ENCODE results near the gene MPRIP.

The MPRIP gene

DNA sequence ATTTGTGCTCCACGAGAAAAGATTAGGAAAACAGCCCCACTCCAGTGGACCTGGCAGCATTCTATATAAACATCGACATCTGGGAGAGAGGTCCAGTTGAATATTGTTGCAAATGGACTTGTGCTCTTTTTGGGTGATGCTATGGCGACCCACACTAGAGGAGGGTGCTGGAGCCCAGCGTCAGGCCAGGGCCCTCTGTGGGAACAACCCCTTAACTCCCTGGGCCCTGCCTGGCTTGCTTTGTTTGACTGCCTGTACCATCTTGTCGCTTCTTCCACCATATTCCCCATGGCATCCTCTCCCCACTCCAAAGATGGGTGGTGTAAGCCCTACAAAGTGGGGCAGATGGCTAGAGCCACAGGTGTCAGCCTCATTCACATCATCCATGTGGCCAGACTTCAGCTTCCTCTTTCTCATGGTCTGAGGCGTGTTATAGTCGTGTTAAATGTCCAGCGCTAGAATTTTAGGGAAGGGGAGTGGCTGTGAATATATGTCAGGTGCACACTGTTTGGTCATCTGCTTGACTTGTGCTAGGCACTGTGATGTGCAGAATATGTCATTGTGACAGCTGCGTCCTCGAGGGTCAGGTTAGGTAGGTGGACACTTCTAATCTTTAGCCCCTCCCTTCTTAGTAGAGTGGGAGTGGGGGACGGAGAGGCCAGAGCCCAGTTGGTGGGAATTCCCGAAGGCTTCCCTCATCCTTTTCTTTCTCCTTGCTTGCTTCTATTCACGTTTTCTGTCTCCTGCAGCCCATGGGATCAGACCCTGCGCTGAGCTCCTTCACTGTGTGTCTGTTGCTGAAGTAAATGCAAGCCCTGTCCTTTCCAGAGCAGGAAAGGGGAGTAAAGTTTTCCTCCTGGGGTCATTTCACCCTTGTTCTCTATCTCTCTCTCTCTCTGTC lies 49.8 kb downstream of the MPRIP start:
- Histone ChIP-seq H3K4me3 (ENCODE audit: low read depth, low read length) (no peak overlapping the region), H3K4me1 (ENCODE audit: control insufficient read depth, insufficient read depth, low read length) (peaks cover 5% of the 10 kb centered on the region; the same call in 1 of the 2 replicates), H3K27ac (ENCODE audit: extremely low read depth, low read depth, low read length) (no peak overlapping the region), H3K36me3 (ENCODE audit: control insufficient read depth in 2 of 2, insufficient read depth in 1 of 2, low read length in 2 of 2) (peaks cover 0 to 45% of the 10 kb centered on the region in 2 experiments; a peak in 2 of 3 replicates), H3K9me3 (ENCODE audit: control insufficient read depth, insufficient read depth, low read depth, low read length) (no peaks in the 10 kb centered on the region)
- CTCF ChIA-PET = no interaction called here
- TF ChIP-seq MZF1 (tag by site-specific recombination; IDR thresholded peaks at IDR 0.05; ENCODE audit: borderline replicate concordance) (no peak), SCRT2 (tag by site-specific recombination; IDR thresholded peaks at IDR 0.05) (peak; percentile 79), SCRT1 (tag by site-specific recombination; IDR thresholded peaks at IDR 0.05; ENCODE audit: borderline replicate concordance) (0 out of 2 replicates have a peak, but pooled peaks have one; percentile 60)
- POLR2A ChIA-PET = no interaction called here

DNA sequence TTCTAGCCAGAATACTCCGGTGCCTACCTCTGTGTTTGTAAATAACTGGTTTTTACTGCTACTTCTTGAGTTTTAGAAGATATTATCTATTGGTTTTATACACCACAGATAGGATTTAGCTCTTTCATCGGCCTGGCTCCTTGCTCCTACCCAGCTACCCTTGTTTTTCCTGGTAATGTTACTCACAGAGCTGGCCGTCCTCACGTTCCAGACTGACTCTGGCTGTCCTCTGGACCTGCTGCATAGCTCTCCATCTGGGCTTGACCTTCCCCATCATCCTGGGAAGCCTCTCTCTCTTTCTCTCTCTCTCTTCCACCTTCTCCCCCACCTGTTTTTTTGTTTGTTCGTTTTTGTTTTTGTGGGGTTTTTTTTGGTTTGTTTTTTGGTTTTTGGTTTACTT lies 51.5 kb downstream of the MPRIP start:
- Histone ChIP-seq H3K4me1 (ENCODE audit: control insufficient read depth, insufficient read depth, low read length) (0 out of 2 replicates have a peak, but pooled peaks cover 4% of the 10 kb centered on the region), H3K27ac (ENCODE audit: extremely low read depth, low read depth, low read length) (no peak overlapping the region), H3K4me3 (ENCODE audit: low read depth, low read length) (no peak overlapping the region), H3K9me3 (ENCODE audit: control insufficient read depth, insufficient read depth, low read depth, low read length) (no peaks in the 10 kb centered on the region), H3K36me3 (ENCODE audit: control insufficient read depth in 2 of 2, insufficient read depth in 1 of 2, low read length in 2 of 2) (peaks cover 0 to 42% of the 10 kb centered on the region in 2 experiments; a peak in 2 of 3 replicates)
- TF ChIP-seq, protein P1, sequence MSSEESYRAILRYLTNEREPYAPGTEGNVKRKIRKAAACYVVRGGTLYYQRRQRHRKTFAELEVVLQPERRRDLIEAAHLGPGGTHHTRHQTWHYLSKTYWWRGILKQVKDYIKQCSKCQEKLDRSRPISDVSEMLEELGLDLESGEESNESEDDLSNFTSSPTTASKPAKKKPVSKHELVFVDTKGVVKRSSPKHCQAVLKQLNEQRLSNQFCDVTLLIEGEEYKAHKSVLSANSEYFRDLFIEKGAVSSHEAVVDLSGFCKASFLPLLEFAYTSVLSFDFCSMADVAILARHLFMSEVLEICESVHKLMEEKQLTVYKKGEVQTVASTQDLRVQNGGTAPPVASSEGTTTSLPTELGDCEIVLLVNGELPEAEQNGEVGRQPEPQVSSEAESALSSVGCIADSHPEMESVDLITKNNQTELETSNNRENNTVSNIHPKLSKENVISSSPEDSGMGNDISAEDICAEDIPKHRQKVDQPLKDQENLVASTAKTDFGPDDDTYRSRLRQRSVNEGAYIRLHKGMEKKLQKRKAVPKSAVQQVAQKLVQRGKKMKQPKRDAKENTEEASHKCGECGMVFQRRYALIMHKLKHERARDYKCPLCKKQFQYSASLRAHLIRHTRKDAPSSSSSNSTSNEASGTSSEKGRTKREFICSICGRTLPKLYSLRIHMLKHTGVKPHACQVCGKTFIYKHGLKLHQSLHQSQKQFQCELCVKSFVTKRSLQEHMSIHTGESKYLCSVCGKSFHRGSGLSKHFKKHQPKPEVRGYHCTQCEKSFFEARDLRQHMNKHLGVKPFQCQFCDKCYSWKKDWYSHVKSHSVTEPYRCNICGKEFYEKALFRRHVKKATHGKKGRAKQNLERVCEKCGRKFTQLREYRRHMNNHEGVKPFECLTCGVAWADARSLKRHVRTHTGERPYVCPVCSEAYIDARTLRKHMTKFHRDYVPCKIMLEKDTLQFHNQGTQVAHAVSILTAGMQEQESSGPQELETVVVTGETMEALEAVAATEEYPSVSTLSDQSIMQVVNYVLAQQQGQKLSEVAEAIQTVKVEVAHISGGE (tag by site-specific recombination; conservative IDR thresholded peaks at IDR 0.05; ENCODE audit: low read depth) = no peak
- TF ChIP-seq OVOL3 (tag by site-specific recombination; IDR thresholded peaks at IDR 0.05) (no peak), ZNF670 (tag by site-specific recombination; IDR thresholded peaks at IDR 0.05; ENCODE audit: low read depth) (no peak), ZNF785 (tag by site-specific recombination; IDR thresholded peaks at IDR 0.05) (no peak), ZNF560 (tag by site-specific recombination; IDR thresholded peaks at IDR 0.05; ENCODE audit: borderline replicate concordance) (no peak), TRIM28 (IDR thresholded peaks at IDR 0.05; ENCODE audit: borderline replicate concordance, low read length) (no peak), ZNF114 (tag by site-specific recombination; IDR thresholded peaks at IDR 0.05) (no peak), ZNF354C (tag by site-specific recombination; IDR thresholded peaks at IDR 0.05; ENCODE audit: borderline replicate concordance, low read depth) (no peak), ZNF366 (tag by site-specific recombination; conservative IDR thresholded peaks at IDR 0.05) (no peak), ZNF341 (tag by site-specific recombination; IDR thresholded peaks at IDR 0.05; ENCODE audit: low read depth) (no peak), ZNF501 (tag by site-specific recombination; IDR thresholded peaks at IDR 0.05) (no peak), ZNF146 (tag by site-specific recombination; IDR thresholded peaks at IDR 0.05) (no peak), ZNF521 (tag by site-specific recombination; IDR thresholded peaks at IDR 0.05) (no peak), ZNF175 (tag by site-specific recombination; IDR thresholded peaks at IDR 0.05) (no peak)
- TF ChIP-seq, protein P2, sequence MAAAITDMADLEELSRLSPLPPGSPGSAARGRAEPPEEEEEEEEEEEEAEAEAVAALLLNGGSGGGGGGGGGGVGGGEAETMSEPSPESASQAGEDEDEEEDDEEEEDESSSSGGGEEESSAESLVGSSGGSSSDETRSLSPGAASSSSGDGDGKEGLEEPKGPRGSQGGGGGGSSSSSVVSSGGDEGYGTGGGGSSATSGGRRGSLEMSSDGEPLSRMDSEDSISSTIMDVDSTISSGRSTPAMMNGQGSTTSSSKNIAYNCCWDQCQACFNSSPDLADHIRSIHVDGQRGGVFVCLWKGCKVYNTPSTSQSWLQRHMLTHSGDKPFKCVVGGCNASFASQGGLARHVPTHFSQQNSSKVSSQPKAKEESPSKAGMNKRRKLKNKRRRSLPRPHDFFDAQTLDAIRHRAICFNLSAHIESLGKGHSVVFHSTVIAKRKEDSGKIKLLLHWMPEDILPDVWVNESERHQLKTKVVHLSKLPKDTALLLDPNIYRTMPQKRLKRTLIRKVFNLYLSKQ (tag by site-specific recombination; IDR thresholded peaks at IDR 0.05; ENCODE audit: borderline replicate concordance) = no peak
- TF ChIP-seq, protein P3, sequence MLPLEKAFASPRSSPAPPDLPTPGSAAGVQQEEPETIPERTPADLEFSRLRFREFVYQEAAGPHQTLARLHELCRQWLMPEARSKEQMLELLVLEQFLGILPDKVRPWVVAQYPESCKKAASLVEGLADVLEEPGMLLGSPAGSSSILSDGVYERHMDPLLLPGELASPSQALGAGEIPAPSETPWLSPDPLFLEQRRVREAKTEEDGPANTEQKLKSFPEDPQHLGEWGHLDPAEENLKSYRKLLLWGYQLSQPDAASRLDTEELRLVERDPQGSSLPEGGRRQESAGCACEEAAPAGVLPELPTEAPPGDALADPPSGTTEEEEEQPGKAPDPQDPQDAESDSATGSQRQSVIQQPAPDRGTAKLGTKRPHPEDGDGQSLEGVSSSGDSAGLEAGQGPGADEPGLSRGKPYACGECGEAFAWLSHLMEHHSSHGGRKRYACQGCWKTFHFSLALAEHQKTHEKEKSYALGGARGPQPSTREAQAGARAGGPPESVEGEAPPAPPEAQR (tag by site-specific recombination; IDR thresholded peaks at IDR 0.05) = no peak
- TF ChIP-seq, protein P4, sequence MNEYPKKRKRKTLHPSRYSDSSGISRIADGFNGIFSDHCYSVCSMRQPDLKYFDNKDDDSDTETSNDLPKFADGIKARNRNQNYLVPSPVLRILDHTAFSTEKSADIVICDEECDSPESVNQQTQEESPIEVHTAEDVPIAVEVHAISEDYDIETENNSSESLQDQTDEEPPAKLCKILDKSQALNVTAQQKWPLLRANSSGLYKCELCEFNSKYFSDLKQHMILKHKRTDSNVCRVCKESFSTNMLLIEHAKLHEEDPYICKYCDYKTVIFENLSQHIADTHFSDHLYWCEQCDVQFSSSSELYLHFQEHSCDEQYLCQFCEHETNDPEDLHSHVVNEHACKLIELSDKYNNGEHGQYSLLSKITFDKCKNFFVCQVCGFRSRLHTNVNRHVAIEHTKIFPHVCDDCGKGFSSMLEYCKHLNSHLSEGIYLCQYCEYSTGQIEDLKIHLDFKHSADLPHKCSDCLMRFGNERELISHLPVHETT (tag by site-specific recombination; IDR thresholded peaks at IDR 0.05) = no peak
- TF ChIP-seq, protein P5, sequence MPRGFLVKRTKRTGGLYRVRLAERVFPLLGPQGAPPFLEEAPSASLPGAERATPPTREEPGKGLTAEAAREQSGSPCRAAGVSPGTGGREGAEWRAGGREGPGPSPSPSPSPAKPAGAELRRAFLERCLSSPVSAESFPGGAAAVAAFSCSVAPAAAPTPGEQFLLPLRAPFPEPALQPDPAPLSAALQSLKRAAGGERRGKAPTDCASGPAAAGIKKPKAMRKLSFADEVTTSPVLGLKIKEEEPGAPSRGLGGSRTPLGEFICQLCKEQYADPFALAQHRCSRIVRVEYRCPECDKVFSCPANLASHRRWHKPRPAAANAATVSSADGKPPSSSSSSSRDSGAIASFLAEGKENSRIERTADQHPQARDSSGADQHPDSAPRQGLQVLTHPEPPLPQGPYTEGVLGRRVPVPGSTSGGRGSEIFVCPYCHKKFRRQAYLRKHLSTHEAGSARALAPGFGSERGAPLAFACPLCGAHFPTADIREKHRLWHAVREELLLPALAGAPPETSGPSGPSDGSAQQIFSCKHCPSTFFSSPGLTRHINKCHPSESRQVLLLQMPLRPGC (tag by site-specific recombination; IDR thresholded peaks at IDR 0.05) = no peak
- TF ChIP-seq, protein P6, sequence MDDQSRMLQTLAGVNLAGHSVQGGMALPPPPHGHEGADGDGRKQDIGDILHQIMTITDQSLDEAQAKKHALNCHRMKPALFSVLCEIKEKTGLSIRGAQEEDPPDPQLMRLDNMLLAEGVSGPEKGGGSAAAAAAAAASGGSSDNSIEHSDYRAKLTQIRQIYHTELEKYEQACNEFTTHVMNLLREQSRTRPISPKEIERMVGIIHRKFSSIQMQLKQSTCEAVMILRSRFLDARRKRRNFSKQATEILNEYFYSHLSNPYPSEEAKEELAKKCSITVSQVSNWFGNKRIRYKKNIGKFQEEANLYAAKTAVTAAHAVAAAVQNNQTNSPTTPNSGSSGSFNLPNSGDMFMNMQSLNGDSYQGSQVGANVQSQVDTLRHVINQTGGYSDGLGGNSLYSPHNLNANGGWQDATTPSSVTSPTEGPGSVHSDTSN (CRISPR knock-in tag; IDR thresholded peaks at IDR 0.05) = no peak
- POLR2A ChIA-PET = no interaction called here
- CTCF ChIA-PET = interaction anchor here (0.6 to 1.2 kb wide), 3 partner anchors 12 to 100 kb away, joined by 3 to 8 read pairs (median 5); no protein-coding TSS in a partner anchor
